HL-60 (cell line): Measurements from ENCODE around the gene SH3RF3.

ENCODE experiments used
- DNase-seq, 2 experiments: peaks; one replicate each; pipeline ENCODE4 v3.0.0-alpha.2; 2010 to 2020; ENCODE audit warnings: low read depth in 1 of 2, low spot score in 1 of 2
- H3K27ac ChIP-seq: fragments of 250-450 bp; sonication (Bioruptor Pico); replicated peaks from 2 replicates; pipeline ENCODE4 v1.5.1; 2020; ENCODE audit warnings: mild to moderate bottlenecking, moderate library complexity
- H3K27me3 ChIP-seq: fragments of 250-450 bp; sonication (Bioruptor Pico); 2 replicates; pipeline ENCODE4 v1.5.1; 2021; ENCODE audit warnings: mild to moderate bottlenecking, moderate library complexity; ENCODE audit not compliant: insufficient read depth, poor library complexity, severe bottlenecking
- H3K4me3 ChIP-seq: replicated peaks from 2 replicates; pipeline ENCODE4 v1.5.1; 2011; ENCODE audit warnings: mild to moderate bottlenecking, control low read depth, low read length; ENCODE audit not compliant: insufficient read depth
- GABPA ChIP-seq: IDR thresholded peaks from 2 replicates; pipeline ENCODE4 v1.6.1; 2012; ENCODE audit warnings: low read depth
- POLR2AphosphoS5 ChIP-seq: IDR thresholded peaks from 2 replicates; pipeline ENCODE4 v1.6.1; 2012; ENCODE audit warnings: low read depth
- REST ChIP-seq: IDR thresholded peaks from 2 replicates; pipeline ENCODE4 v1.6.1; 2012; ENCODE audit warnings: low read depth; ENCODE audit not compliant: insufficient replicate concordance
- SPI1 ChIP-seq: IDR thresholded peaks from 2 replicates; pipeline ENCODE4 v1.6.1; 2012; ENCODE audit warnings: low read depth, mild to moderate bottlenecking, borderline replicate concordance
- TF ChIP-seq, protein P1 (sequence below): IDR thresholded peaks from one replicate; pipeline ENCODE4 v1.5.1; 2011; ENCODE audit warnings: low read length, control low read depth, inconsistent platforms; ENCODE audit not compliant: insufficient read depth

SH3RF3 gene

GRCh38 chr2:109474319-109474825, 345.4 kb downstream of the SH3RF3 start:
- no peak for DNase-seq
- Histone ChIP-seq H3K27ac (no peak overlapping the region), H3K4me3 (no peak overlapping the region), H3K27me3 (no peaks in the 10 kb centered on the region)
- TF ChIP-seq GABPA (no peak), POLR2AphosphoS5 (no peak), SPI1 (no peak), REST (no peak)
- TF ChIP-seq, protein P1, sequence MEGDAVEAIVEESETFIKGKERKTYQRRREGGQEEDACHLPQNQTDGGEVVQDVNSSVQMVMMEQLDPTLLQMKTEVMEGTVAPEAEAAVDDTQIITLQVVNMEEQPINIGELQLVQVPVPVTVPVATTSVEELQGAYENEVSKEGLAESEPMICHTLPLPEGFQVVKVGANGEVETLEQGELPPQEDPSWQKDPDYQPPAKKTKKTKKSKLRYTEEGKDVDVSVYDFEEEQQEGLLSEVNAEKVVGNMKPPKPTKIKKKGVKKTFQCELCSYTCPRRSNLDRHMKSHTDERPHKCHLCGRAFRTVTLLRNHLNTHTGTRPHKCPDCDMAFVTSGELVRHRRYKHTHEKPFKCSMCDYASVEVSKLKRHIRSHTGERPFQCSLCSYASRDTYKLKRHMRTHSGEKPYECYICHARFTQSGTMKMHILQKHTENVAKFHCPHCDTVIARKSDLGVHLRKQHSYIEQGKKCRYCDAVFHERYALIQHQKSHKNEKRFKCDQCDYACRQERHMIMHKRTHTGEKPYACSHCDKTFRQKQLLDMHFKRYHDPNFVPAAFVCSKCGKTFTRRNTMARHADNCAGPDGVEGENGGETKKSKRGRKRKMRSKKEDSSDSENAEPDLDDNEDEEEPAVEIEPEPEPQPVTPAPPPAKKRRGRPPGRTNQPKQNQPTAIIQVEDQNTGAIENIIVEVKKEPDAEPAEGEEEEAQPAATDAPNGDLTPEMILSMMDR, result no peak

GRCh38 chr2:109475531-109476210, 346.7 kb downstream of the SH3RF3 start:
- peak in 1 of 2 experiments; percentile 14 for DNase-seq
- Histone ChIP-seq H3K27ac (no peak overlapping the region), H3K4me3 (no peak overlapping the region), H3K27me3 (no peaks in the 10 kb centered on the region)
- TF ChIP-seq SPI1, result no peak
- TF ChIP-seq, protein P1, result no peak
- no peak for TF ChIP-seq REST
- TF ChIP-seq POLR2AphosphoS5, result no peak
- no peak for TF ChIP-seq GABPA

DNA sequence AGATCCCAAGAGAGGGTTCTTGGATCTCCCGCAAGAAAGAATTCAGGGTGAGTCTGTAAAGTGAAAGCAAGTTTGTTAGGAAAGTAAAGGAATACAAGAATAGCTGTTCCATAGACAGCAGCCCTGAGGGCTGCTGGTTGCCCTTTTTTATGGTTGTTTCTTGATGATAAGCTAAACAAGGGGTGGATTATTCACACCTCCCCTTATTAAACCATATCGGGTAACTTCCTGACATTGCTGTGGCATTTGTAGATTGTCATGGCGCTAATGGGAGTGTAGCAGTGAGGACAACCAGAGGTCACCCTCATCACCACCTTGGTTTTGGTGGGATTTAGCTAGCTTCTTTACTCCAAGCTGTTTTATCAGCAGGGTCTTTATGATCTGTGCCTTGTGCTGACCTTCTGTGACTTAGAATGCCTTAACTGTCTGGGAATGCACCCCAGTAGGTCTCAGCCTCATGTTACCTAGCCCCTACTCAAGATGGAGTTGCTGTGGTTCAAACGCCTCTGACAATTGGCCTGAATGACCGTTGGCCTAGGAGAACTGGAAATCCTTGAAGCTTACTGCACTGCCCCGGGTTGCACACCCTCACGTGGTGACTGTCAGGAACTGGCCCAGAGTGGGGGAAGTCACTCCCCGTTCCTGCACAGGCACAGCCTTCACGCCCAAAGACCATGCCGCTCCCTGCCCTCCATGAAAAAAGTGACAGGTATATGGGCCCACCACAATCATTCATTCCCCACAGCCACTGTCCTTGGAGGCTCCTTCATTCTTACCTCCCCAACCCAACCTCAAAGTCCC, 347.8 kb downstream of the SH3RF3 start:
- peak in 1 of 2 experiments; percentile 16 for DNase-seq
- Histone ChIP-seq H3K4me3 (no peak overlapping the region), H3K27ac (no peak overlapping the region), H3K27me3 (no peaks in the 10 kb centered on the region)
- no peak for TF ChIP-seq POLR2AphosphoS5
- TF ChIP-seq GABPA, result no peak
- no peak for TF ChIP-seq REST
- TF ChIP-seq SPI1, result no peak
- TF ChIP-seq, protein P1, result no peak
